ENCODE measurements around the gene TMEM151B.

DNA sequence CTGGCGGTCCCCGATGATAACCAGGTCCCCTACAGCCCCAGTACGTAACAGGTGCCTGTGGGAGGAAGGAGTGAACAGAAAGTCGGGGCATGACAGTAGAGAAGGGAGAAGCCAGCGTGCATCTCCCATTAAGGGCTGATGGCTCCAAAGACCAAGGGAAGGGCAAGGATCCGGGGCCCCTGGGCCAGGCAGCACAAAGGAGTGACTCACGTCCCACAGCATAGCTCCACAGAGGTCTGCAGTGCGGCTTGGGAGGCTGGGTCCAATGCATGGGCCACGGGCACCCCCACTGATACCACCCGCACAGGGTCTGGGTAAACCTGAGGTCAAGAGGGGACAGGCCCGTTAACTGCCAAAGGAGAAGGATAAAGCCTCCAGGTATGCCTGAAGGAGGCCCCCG is 32.6 kb downstream of the TMEM151B start:
- TF ChIP-seq, protein P1, sequence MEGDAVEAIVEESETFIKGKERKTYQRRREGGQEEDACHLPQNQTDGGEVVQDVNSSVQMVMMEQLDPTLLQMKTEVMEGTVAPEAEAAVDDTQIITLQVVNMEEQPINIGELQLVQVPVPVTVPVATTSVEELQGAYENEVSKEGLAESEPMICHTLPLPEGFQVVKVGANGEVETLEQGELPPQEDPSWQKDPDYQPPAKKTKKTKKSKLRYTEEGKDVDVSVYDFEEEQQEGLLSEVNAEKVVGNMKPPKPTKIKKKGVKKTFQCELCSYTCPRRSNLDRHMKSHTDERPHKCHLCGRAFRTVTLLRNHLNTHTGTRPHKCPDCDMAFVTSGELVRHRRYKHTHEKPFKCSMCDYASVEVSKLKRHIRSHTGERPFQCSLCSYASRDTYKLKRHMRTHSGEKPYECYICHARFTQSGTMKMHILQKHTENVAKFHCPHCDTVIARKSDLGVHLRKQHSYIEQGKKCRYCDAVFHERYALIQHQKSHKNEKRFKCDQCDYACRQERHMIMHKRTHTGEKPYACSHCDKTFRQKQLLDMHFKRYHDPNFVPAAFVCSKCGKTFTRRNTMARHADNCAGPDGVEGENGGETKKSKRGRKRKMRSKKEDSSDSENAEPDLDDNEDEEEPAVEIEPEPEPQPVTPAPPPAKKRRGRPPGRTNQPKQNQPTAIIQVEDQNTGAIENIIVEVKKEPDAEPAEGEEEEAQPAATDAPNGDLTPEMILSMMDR (IDR thresholded peaks at IDR 0.05), result no peak
- no peak for TF ChIP-seq POLR2AphosphoS5 (IDR thresholded peaks at IDR 0.05)
- no peak for TF ChIP-seq EP300 (IDR thresholded peaks at IDR 0.05; ENCODE audit: low read depth)
- TF ChIP-seq POLR2A (IDR thresholded peaks at IDR 0.05), result no peak

Data from transverse colon (tissue), 4 donors.